ENCODE data around the gene PCYT2.

DNA sequence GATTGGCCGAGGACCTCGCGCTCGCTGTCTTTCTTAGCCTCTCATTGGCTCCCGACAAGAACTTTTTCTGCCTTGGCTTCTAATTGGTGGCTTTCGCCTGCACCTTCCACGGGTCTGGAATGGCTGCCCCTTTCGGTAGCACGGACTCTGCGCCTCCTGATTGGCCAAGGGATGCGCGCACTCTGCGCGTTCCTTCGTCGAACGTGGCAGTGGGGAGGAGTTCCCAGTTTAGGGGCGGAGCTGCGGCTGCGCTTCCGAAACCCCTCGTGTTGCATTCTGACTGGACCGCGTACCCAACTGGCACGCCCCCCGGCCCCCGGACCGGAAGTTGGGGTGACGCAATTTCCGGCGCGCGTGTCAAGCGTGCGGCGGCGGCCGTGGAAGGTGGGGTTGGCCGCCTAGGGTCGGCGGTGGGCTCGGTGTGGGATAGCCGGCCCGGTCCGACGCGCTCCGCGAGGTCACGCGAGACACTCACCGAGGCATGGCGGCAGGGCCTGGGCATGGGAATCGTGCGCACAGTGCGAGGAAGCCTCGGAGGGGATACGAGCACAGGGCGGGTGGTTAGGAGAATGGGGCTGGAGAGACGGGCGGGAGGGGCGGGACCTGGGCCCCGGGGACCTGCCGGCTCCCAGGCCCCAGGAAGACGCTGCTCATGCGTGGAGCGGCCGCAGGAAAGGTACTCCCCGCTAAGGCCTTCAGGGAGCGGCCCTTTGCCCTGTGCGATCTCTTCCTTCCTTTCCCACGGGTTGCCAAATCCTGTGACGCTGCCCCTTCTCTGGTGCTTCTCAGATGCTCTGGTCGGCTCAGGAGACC lies 50.2 kb downstream of the PCYT2 start:
- no peak for TF ChIP-seq CTCF (IDR thresholded peaks at IDR 0.05)
- TF ChIP-seq EZH2phosphoT487 (IDR thresholded peaks at IDR 0.05): no peak
- TF ChIP-seq EZH2 (IDR thresholded peaks at IDR 0.05): no peak

Measured in neural progenitor cell (in vitro differentiated cells).